Osteocyte (in vitro differentiated cells): Measurements from ENCODE around the gene MYT1. TPM values are rescaled to one million over a fixed set of nuclear protein-coding genes. Genes with fewer than 3 reads are reported as not detected.

Experiments
- DNase-seq: peaks from one replicate; pipeline ENCODE4 v3.0.0; 2021; ENCODE audit warnings: mixed read lengths; ENCODE audit not compliant: unreplicated experiment; ENCODE audit errors: extremely low spot score
- H3K27ac Mint-ChIP-seq: one replicate; pipeline ENCODE4 v1.8.0; 2021; ENCODE audit warnings: mild to moderate bottlenecking, mixed read lengths; ENCODE audit not compliant: unreplicated experiment
- H3K27me3 Mint-ChIP-seq: one replicate; pipeline ENCODE4 v1.8.0; 2021; ENCODE audit warnings: mixed read lengths; ENCODE audit not compliant: unreplicated experiment
- H3K36me3 Mint-ChIP-seq: one replicate; pipeline ENCODE4 v1.8.0; 2021; ENCODE audit warnings: mixed read lengths; ENCODE audit not compliant: unreplicated experiment
- H3K4me1 Mint-ChIP-seq: one replicate; pipeline ENCODE4 v1.8.0; 2021; ENCODE audit warnings: mixed read lengths; ENCODE audit not compliant: unreplicated experiment
- H3K4me3 Mint-ChIP-seq: one replicate; pipeline ENCODE4 v1.8.0; 2021; ENCODE audit warnings: mild to moderate bottlenecking, moderate library complexity, mixed read lengths; ENCODE audit not compliant: unreplicated experiment
- H3K9me3 Mint-ChIP-seq: one replicate; pipeline ENCODE4 v1.8.0; 2021; ENCODE audit warnings: mixed read lengths; ENCODE audit not compliant: unreplicated experiment
- total RNA-seq: library from RNA; stranded (reverse); gene quantifications from 2 replicates; pipeline ENCODE4 v1.2.1, GENCODE V29; 2021
- TF ChIP-seq, protein P1 (sequence below): fragments of 200-600 bp; sonication (generic); IDR thresholded peaks from 2 replicates; pipeline ENCODE4 v1.5.0; 2021; ENCODE audit warnings: antibody characterized with exemption, mild to moderate bottlenecking, moderate library complexity

MYT1 gene
- total RNA-seq, 1 donor from 2014 or later, result not detected

DNA sequence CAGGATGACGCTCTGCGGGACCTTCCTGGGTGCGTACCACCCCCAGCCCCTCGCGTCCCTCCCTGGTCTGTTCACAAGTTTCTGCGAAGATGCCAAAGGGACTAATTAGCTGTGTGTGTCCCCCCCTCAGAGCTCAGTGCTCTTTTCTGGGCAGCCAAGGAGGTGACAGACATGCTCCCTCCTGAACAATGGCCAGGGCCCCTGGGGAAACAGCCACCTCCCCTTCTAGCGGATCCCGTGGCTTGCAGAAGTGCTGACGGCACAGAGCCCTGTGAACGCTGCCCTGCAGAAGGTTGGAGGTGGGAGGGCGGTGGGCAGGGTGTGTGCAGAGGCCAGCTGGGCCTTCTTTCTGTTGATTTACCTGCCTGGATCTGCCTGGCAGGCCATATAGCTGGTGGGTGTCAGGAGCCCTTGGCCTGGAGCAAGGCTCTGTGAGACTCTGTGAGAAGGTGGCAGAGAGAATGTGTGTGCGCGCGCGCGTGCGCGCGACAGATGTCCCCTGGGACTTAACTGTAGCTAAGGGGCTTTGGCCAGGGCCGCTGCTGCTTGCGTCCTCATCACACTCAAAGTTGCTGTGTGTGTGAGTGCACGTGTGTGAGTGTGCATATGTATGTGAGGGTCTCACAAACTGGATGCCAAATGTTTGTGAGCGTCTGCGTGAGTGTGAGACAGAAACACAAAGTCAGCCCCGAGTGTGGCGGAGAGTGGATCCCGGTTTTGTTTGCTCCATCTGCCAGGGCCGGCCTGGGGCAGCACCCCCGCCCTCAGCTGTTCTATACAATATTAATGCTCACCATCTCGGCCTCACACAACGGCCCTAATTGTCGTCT lies 3.5 kb upstream of the MYT1 start:
- Mint-ChIP-seq H3K4me1 (peaks cover 6% of the 10 kb centered on the region), H3K4me3 (no peak overlapping the region), H3K9me3 (no peaks in the 10 kb centered on the region), H3K27ac (no peak overlapping the region), H3K27me3 (peaks cover 50% of the 10 kb centered on the region), H3K36me3 (no peaks in the 10 kb centered on the region)
- TF ChIP-seq, protein P1, sequence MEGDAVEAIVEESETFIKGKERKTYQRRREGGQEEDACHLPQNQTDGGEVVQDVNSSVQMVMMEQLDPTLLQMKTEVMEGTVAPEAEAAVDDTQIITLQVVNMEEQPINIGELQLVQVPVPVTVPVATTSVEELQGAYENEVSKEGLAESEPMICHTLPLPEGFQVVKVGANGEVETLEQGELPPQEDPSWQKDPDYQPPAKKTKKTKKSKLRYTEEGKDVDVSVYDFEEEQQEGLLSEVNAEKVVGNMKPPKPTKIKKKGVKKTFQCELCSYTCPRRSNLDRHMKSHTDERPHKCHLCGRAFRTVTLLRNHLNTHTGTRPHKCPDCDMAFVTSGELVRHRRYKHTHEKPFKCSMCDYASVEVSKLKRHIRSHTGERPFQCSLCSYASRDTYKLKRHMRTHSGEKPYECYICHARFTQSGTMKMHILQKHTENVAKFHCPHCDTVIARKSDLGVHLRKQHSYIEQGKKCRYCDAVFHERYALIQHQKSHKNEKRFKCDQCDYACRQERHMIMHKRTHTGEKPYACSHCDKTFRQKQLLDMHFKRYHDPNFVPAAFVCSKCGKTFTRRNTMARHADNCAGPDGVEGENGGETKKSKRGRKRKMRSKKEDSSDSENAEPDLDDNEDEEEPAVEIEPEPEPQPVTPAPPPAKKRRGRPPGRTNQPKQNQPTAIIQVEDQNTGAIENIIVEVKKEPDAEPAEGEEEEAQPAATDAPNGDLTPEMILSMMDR, result no peak
- DNase-seq, result no peak

DNA sequence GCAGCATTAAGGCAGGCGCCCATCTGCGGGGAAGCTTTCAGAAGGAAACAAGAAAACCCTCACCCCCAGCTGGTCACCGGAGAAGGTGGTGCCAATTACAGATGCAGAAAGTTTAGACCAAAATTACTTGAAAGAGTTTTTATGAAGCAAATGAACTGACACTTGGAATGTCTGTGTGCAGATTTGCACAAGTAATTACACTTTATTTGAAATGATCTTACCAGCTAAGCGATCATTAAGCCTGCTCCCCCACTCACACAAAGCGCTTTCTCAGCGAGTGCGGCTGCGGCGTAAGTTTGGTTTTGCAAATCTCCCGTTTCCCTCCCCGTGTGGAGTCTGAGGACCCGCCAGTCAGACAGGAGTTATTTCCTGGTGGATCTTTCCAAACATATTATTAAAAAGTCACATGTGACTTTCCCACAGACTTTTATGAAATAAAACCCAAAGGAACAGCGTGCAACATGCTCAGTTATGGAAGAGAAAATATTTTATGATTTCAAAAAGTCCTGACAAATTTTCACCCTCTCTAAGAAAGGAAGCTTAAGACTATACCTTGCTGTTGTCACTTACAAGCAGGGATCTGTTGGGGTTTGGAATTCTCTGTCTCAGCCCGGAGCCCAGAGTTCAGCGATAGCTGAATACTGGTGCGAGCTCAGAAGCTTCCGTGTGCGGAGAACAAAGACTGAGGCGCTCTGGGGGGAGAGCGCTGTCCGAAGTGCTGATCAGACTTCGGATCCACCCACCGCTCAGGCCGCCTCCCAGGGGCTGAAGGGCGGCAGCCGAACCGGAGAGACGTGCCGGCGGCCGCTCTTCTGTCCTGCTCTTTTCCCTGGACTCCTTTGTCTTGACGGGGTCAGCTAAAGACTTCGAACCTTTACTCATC lies 2.7 kb upstream of the MYT1 start:
- H3K9me3 Mint-ChIP-seq, result no peaks in the 10 kb centered on the region
- H3K4me3 Mint-ChIP-seq, result no peak overlapping the region
- peaks cover 6% of the 10 kb centered on the region for H3K4me1 Mint-ChIP-seq
- TF ChIP-seq, protein P1, result no peak
- no peaks in the 10 kb centered on the region for H3K36me3 Mint-ChIP-seq
- no peak overlapping the region for H3K27ac Mint-ChIP-seq
- peaks cover 47% of the 10 kb centered on the region for H3K27me3 Mint-ChIP-seq
- DNase-seq, result no peak

DNA sequence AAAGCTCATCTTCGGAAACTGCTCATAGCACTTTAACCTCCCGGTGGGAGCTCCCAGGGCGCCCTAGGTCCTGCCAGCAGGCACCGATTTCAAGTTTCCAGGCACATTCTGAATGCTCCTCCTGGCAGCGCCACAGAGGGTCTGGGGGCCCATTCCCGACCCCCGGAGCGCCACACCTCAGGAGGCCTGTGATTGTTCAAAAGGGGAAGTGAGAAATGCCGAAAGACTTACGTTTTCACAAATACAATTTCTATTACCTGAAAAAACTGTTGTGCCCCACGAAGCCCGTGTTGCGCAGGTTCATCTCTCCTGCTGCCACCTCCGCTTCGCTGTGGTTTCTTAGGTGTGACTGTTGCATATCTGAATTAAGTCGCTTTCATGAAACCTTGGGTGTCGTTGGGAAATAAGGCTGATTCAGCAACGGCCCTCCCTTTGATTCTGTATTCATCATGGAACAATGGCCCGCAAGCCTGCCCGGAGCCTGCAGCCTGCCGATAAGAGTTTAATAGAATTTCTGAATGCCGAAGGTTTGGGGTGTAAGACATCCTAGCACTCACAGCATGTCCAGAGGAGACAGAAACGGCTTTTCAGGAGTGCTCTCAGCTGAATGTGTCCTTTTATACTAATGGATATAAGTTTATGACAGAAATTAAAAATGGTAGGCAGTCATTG lies 1.9 kb upstream of the MYT1 start:
- H3K4me1 Mint-ChIP-seq, result peaks cover 6% of the 10 kb centered on the region

DNA sequence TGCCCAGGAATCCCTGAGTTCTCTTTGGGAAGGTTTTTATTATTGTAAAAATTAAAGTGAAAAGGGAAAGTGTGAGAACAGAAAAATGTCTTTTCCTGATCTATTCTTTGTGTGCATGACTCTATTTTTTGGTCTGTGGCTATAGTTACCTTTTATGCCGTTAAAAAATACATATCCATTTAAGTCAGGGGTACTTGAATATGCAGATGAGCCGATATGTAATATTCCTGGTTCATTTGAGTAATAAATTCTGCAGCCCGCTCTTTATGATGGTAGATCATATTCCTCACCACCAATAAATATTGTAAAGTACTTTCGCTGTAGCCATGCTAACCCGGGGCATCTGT lies 503 bp upstream of the MYT1 start:
- Mint-ChIP-seq H3K4me3 (no peak overlapping the region), H3K36me3 (no peaks in the 10 kb centered on the region), H3K27me3 (peaks cover 56% of the 10 kb centered on the region), H3K9me3 (no peaks in the 10 kb centered on the region), H3K4me1 (peaks cover 6% of the 10 kb centered on the region), H3K27ac (no peak overlapping the region)
- TF ChIP-seq, protein P1, result no peak
- DNase-seq, result no peak

More for the DNA sequence above, 1.9 kb upstream of the MYT1 start:
- Mint-ChIP-seq H3K4me3 (no peak overlapping the region), H3K36me3 (no peaks in the 10 kb centered on the region), H3K27me3 (peaks cover 51% of the 10 kb centered on the region), H3K9me3 (no peaks in the 10 kb centered on the region), H3K27ac (no peak overlapping the region)
- no peak for DNase-seq
- TF ChIP-seq, protein P1, result no peak
